ENCODE data around the gene TAF6. TPM values are rescaled to one million over a fixed set of nuclear protein-coding genes. Genes with fewer than 3 reads are reported as not detected.

The TAF6 gene
- total RNA-seq, 5 donors from 2014 or later (not counting 1 experiment from before 2014, with no cell fraction given), result 44.1 to 73.5 (median 61.3) TPM

GRCh38 chr7:100107890-100108289, 11.3 kb downstream of the TAF6 start:
- 94% methylated on average over 10 of the region's 11 CpGs for WGBS (ENCODE audit: insufficient coverage)
- Histone ChIP-seq H3K27ac (ENCODE audit: low read length) (no peak overlapping the region), H3K4me3 (ENCODE audit: control insufficient read depth in 1 of 2, extremely low read depth in 1 of 2, low read length in 1 of 2) (no peak overlapping the region), H3K27me3 (replicated peaks in 1 of 2; ENCODE audit: control insufficient read depth in 2 of 2, extremely low read depth in 1 of 2, insufficient read depth in 2 of 2, low read length in 1 of 2) (no peaks in the 10 kb centered on the region), H3K4me1 (ENCODE audit: control insufficient read depth in 1 of 2, extremely low read depth in 1 of 2, insufficient read depth in 2 of 2, low read length in 2 of 2) (no peaks in the 10 kb centered on the region), H3K9me3 (no peaks in the 10 kb centered on the region), H3K36me3 (ENCODE audit: control insufficient read depth in 2 of 2, extremely low read depth in 1 of 2, insufficient read depth in 1 of 2, low read length in 1 of 2) (peaks cover 25 to 63% of the 10 kb centered on the region in 2 donors)
- Mint-ChIP-seq H3K4me3 (no peak overlapping the region), H3K36me3 (peaks cover 39% of the 10 kb centered on the region), H3K27ac (no peak overlapping the region), H3K4me1 (peaks cover 0 to 4% (median 0%) of the 10 kb centered on the region in 3 donors), H3K9me3 (no peaks in the 10 kb centered on the region), H3K27me3 (no peaks in the 10 kb centered on the region)
- ChIA-PET POLR2A (no interaction called here), CTCF (no interaction called here)
- ATAC-seq (replicated peaks in 1 of 4) (no peak), DNase-seq (no peak)

- no peak overlapping the region for H3K27ac ChIP-seq (ENCODE audit: low read length)
- ChIA-PET CTCF (no interaction called here), POLR2A (no interaction called here)
- H3K27ac Mint-ChIP-seq, result no peak overlapping the region
- DNase-seq (no peak), ATAC-seq (replicated peaks in 1 of 4) (no peak)
- H3K36me3 ChIP-seq (ENCODE audit: control insufficient read depth in 2 of 2, extremely low read depth in 1 of 2, insufficient read depth in 1 of 2, low read length in 1 of 2), result peaks cover 25 to 57% of the 10 kb centered on the region in 2 donors
- H3K4me3 ChIP-seq (ENCODE audit: control insufficient read depth in 1 of 2, extremely low read depth in 1 of 2, low read length in 1 of 2), result no peak overlapping the region
- H3K4me3 Mint-ChIP-seq, result no peak overlapping the region
- no peaks in the 10 kb centered on the region for H3K27me3 ChIP-seq (replicated peaks in 1 of 2; ENCODE audit: control insufficient read depth in 2 of 2, extremely low read depth in 1 of 2, insufficient read depth in 2 of 2, low read length in 1 of 2)
- peaks cover 0 to 10% (median 5%) of the 10 kb centered on the region in 3 donors for H3K4me1 Mint-ChIP-seq
- peaks cover 0 to 5% of the 10 kb centered on the region in 2 experiments for H3K4me1 ChIP-seq (ENCODE audit: control insufficient read depth in 1 of 2, extremely low read depth in 1 of 2, insufficient read depth in 2 of 2, low read length in 2 of 2)
- no peaks in the 10 kb centered on the region for H3K9me3 ChIP-seq
- H3K9me3 Mint-ChIP-seq, result no peaks in the 10 kb centered on the region
- peaks cover 39% of the 10 kb centered on the region for H3K36me3 Mint-ChIP-seq
- WGBS (ENCODE audit: insufficient coverage), result 96% methylated on average over 11 of the region's 25 CpGs
- H3K27me3 Mint-ChIP-seq, result no peaks in the 10 kb centered on the region
Measured at GRCh38 chr7:100107125-100107737, 11.9 kb downstream of the TAF6 start.

DNA sequence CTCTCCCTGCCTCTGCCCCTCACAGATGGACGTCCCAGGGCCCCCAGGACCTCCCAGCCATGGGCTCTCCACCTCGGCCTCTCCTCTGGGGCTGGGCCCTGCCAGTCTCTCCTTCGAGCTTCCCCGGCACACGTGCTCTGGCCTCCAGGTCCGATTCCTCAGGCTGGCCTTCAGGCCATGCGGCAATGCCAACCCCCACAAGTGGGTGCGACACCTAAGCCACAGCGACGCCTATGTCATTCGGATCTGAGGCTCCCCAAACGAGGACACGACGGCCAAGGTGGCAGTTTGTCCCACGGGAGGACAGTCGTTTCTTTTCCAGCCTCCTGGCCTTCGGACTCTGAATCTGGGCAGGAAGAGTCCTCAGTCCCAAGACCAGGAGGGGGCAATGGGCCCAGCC, 12.5 kb downstream of the TAF6 start:
- POLR2A ChIA-PET, result no interaction called here
- Mint-ChIP-seq H3K27ac (no peak overlapping the region), H3K36me3 (peaks cover 33% of the 10 kb centered on the region), H3K4me3 (no peak overlapping the region), H3K27me3 (no peaks in the 10 kb centered on the region), H3K9me3 (no peaks in the 10 kb centered on the region), H3K4me1 (peaks cover under 1 to 10% (median 5%) of the 10 kb centered on the region in 3 donors)
- H3K27ac ChIP-seq (ENCODE audit: low read length), result no peak overlapping the region
- no peaks in the 10 kb centered on the region for H3K9me3 ChIP-seq
- WGBS (ENCODE audit: insufficient coverage), result 91% methylated on average over 17 of the region's 17 CpGs
- no peak overlapping the region for H3K4me3 ChIP-seq (ENCODE audit: control insufficient read depth in 1 of 2, extremely low read depth in 1 of 2, low read length in 1 of 2)
- CTCF ChIA-PET, result no interaction called here
- no peaks in the 10 kb centered on the region for H3K27me3 ChIP-seq (replicated peaks in 1 of 2; ENCODE audit: control insufficient read depth in 2 of 2, extremely low read depth in 1 of 2, insufficient read depth in 2 of 2, low read length in 1 of 2)
- H3K4me1 ChIP-seq (ENCODE audit: control insufficient read depth in 1 of 2, extremely low read depth in 1 of 2, insufficient read depth in 2 of 2, low read length in 2 of 2), result peaks cover 0 to 11% of the 10 kb centered on the region in 2 experiments
- no peak for ATAC-seq (replicated peaks in 1 of 4)
- no peak for DNase-seq
- peaks cover 24 to 51% of the 10 kb centered on the region in 2 donors for H3K36me3 ChIP-seq (ENCODE audit: control insufficient read depth in 2 of 2, extremely low read depth in 1 of 2, insufficient read depth in 1 of 2, low read length in 1 of 2)

DNA sequence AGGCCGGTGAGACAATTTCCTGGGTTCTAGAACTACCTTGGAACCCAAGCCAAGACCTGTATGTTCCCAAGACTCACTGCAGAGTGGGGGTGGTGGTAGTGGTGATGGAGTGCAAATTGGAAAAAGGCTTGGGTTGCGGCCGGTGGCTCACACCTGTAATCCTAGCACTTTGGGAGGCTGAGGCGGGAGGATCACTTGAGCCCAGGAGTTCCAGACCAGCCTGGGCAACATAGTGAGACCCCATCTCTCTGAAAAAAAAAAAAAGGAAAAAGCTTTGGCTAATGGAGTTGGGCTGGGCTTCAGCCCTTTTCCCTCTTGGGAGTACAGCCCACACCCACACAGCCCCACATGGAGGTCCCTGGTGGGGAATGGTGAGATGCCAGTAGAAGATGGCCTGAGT, 13.6 kb downstream of the TAF6 start:
- CTCF ChIA-PET, result no interaction called here
- no peak for DNase-seq
- Mint-ChIP-seq H3K9me3 (no peaks in the 10 kb centered on the region), H3K27me3 (no peaks in the 10 kb centered on the region), H3K4me3 (no peak overlapping the region), H3K27ac (no peak overlapping the region), H3K36me3 (peaks cover 28% of the 10 kb centered on the region), H3K4me1 (peaks cover 5 to 13% (median 7%) of the 10 kb centered on the region in 3 donors)
- H3K4me1 ChIP-seq (ENCODE audit: control insufficient read depth in 1 of 2, extremely low read depth in 1 of 2, insufficient read depth in 2 of 2, low read length in 2 of 2), result peaks cover 0 to 17% of the 10 kb centered on the region in 2 experiments
- H3K27ac ChIP-seq (ENCODE audit: low read length), result no peak overlapping the region
- H3K27me3 ChIP-seq (replicated peaks in 1 of 2; ENCODE audit: control insufficient read depth in 2 of 2, extremely low read depth in 1 of 2, insufficient read depth in 2 of 2, low read length in 1 of 2), result no peaks in the 10 kb centered on the region
- no peak overlapping the region for H3K4me3 ChIP-seq (ENCODE audit: control insufficient read depth in 1 of 2, extremely low read depth in 1 of 2, low read length in 1 of 2)
- no peak for ATAC-seq (replicated peaks in 1 of 4)
- 100% methylated on average over 2 of the region's 4 CpGs for WGBS (ENCODE audit: insufficient coverage)
- peaks cover 21 to 42% of the 10 kb centered on the region in 2 donors for H3K36me3 ChIP-seq (ENCODE audit: control insufficient read depth in 2 of 2, extremely low read depth in 1 of 2, insufficient read depth in 1 of 2, low read length in 1 of 2)
- no peaks in the 10 kb centered on the region for H3K9me3 ChIP-seq
- POLR2A ChIA-PET, result interaction anchor here in 1 of 2 donors (0.6 kb wide), 1 partner anchor 156 kb away, joined by 7 read pairs; no protein-coding TSS in a partner anchor

DNA sequence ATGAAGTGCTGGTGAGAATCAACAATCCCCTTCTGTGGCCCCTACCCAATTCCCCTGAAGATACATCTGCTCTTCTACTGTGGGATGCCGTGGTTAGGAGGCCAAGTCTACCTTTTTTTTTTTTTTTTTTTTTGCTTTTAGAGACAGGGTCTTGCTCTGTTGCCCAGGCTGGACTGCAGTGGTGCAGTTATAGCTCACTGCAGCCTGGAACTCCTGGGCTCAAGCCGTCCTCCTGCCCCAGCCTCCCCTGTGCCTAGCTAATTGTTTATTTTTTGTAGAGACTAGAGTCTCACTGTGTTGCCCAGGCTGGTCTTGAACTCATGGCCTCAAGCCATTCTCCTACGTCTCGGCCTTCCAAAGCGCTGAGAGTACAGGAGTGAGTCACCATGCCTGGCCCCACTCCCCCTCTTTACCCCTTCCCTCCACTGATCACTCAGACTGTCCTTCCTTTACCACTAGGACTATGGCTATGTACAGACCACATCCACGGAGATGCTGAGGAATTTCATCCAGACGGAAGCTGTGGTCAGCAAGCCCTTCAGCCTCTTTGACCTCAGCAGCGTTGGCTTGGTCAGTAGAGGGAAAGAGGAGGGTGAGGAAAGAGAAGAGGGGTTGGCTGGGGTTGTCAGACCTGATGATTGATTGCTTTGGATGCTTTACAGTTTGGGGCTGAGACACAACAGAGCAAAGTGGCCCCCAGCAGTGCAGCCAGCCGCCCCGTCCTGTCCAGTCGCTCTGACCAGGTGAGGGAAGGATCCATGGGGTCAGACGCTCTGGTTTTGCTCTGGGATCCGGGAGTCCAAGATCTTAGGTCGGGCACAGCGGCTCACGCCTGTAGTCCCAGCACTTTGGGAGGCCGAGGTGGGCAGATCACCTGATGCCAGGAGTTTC, 16.0 kb downstream of the TAF6 start:
- POLR2A ChIA-PET, result no interaction called here
- H3K4me3 ChIP-seq (ENCODE audit: control insufficient read depth in 1 of 2, extremely low read depth in 1 of 2, low read length in 1 of 2), result no peak overlapping the region
- peak overlapping the region; percentile 27 to 39 for H3K27ac Mint-ChIP-seq
- no peak overlapping the region for H3K27ac ChIP-seq (ENCODE audit: low read length)
- no peaks in the 10 kb centered on the region for H3K27me3 Mint-ChIP-seq
- no peaks in the 10 kb centered on the region for H3K27me3 ChIP-seq (replicated peaks in 1 of 2; ENCODE audit: control insufficient read depth in 2 of 2, extremely low read depth in 1 of 2, insufficient read depth in 2 of 2, low read length in 1 of 2)
- 96% methylated on average over 11 of the region's 17 CpGs for WGBS (ENCODE audit: insufficient coverage)
- peak overlapping the region; percentile 63 to 96 (median 77) for H3K4me3 Mint-ChIP-seq
- H3K4me1 ChIP-seq (ENCODE audit: control insufficient read depth in 1 of 2, extremely low read depth in 1 of 2, insufficient read depth in 2 of 2, low read length in 2 of 2), result peaks cover 9 to 36% of the 10 kb centered on the region in 2 experiments
- H3K36me3 Mint-ChIP-seq, result peaks cover 31% of the 10 kb centered on the region
- H3K9me3 Mint-ChIP-seq, result no peaks in the 10 kb centered on the region
- no peak for DNase-seq
- ATAC-seq (replicated peaks in 1 of 4), result no peak
- H3K4me1 Mint-ChIP-seq, result peaks cover 26 to 36% (median 30%) of the 10 kb centered on the region in 3 donors
- H3K9me3 ChIP-seq, result no peaks in the 10 kb centered on the region
- CTCF ChIA-PET, result interaction anchor here in 1 of 2 donors (0.6 to 1.3 kb wide), 2 partner anchors 19 to 28 kb away, joined by 3 to 4 read pairs; no protein-coding TSS in a partner anchor
- H3K36me3 ChIP-seq (ENCODE audit: control insufficient read depth in 2 of 2, extremely low read depth in 1 of 2, insufficient read depth in 1 of 2, low read length in 1 of 2), result peaks cover 20 to 39% of the 10 kb centered on the region in 2 donors

All from T-cell (primary cell).